ENCODE results near the gene FGF18. TPM values are rescaled to one million over a fixed set of nuclear protein-coding genes. Genes with fewer than 3 reads are reported as not detected.
"Not testable (repeated sequence)": the region's sequence is repeated elsewhere in the genome, so short reads cannot be mapped to it uniquely, and the experiment has no call there.

FGF18 gene
- total RNA-seq, 2 experiments from 2014 or later = 0.31 to 0.33 TPM

DNA sequence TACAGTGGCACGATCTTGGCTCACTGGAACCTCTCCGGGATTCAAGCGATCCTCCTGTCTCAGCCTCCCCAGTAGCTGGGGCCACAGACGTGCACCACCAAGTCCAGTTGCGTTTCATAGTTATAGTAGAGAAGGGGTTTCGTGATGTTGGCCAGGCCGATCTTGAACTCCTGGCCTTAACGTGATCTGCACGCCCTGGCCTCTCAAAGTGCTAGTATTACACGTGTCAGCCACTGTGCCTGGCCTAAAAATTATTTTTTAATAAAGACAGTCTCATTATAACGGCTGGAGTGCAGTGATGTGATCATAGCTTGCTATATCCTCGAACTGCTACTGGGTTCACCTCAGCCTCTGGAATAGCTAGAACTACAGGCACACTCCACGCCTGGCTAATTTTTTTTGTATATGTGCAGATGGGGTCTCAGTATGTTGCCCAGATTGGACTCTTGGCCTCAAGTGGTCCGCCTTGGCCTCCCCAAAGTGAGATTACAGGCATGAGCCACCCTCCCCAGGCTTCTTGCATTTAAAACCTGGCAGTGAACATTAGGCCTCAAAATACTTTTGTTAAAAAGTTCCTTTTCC is 27.4 kb upstream of the FGF18 start:
- ChIA-PET POLR2A (no interaction called here), CTCF (no interaction called here)
- Histone ChIP-seq H3K36me3 (ENCODE audit: insufficient read depth, low read length) (peaks cover 71% of the 10 kb centered on the region), H3K27ac (ENCODE audit: low read depth in 1 of 2, low read length in 2 of 2) (no peak overlapping the region), H3K27me3 (ENCODE audit: control insufficient read depth in 1 of 2, insufficient read depth in 2 of 2, low read length in 2 of 2) (no peaks in the 10 kb centered on the region), H3K4me1 (ENCODE audit: insufficient read depth, low read length) (peaks cover 49% of the 10 kb centered on the region), H3K4me3 (ENCODE audit: low read length) (no peak overlapping the region), H3K9me3 (ENCODE audit: control insufficient read depth in 1 of 2, insufficient read depth in 1 of 2, low read length in 2 of 2) (peaks cover 0 to 6% of the 10 kb centered on the region in 2 experiments)
- no peaks in the 10 kb centered on the region for H3K9me3 Mint-ChIP-seq
- peaks cover 78% of the 10 kb centered on the region for H3K4me1 Mint-ChIP-seq (ENCODE audit: low read depth)
- no peak for DNase-seq
- peak overlapping the region; percentile 8 for H3K27ac Mint-ChIP-seq
- intact Hi-C loops (cut with DNase I, micrococcal nuclease) = no loop called here
- ATAC-seq (ENCODE audit: poor library complexity) = no peak
- no peaks in the 10 kb centered on the region for H3K27me3 Mint-ChIP-seq
- H3K4me3 Mint-ChIP-seq = no peak overlapping the region
- TF ChIP-seq, protein P1, sequence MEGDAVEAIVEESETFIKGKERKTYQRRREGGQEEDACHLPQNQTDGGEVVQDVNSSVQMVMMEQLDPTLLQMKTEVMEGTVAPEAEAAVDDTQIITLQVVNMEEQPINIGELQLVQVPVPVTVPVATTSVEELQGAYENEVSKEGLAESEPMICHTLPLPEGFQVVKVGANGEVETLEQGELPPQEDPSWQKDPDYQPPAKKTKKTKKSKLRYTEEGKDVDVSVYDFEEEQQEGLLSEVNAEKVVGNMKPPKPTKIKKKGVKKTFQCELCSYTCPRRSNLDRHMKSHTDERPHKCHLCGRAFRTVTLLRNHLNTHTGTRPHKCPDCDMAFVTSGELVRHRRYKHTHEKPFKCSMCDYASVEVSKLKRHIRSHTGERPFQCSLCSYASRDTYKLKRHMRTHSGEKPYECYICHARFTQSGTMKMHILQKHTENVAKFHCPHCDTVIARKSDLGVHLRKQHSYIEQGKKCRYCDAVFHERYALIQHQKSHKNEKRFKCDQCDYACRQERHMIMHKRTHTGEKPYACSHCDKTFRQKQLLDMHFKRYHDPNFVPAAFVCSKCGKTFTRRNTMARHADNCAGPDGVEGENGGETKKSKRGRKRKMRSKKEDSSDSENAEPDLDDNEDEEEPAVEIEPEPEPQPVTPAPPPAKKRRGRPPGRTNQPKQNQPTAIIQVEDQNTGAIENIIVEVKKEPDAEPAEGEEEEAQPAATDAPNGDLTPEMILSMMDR (IDR thresholded peaks at IDR 0.05) = no peak
- peaks cover 98% of the 10 kb centered on the region for H3K36me3 Mint-ChIP-seq (ENCODE audit: low read depth)

DNA sequence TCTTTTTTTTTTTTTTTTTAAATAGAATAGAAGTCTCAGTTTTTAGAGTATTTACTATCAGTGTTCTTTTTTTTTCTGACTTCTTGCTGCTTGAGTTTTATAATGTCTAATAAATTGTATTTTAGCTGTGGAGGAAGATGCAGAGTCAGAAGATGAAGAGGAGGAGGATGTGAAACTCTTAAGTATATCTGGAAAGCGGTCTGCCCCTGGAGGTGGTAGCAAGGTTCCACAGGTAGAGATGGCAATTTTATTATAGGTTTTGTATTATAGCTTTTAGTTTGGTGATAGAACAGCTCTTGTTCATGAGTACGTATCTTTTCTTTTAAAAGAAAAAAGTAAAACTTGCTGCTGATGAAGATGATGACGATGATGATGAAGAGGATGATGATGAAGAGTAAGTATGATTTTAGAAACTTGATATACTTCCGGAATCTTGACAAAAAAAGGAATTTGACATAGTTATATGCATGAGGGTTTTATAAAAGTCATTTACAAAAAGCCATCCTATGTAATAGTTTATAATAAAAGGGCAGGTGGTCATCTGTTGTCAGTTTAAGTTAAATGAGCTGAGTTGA is 26.8 kb upstream of the FGF18 start:
- no peak overlapping the region for H3K27ac ChIP-seq (ENCODE audit: low read depth in 1 of 2, low read length in 2 of 2)
- H3K9me3 ChIP-seq (ENCODE audit: control insufficient read depth in 1 of 2, insufficient read depth in 1 of 2, low read length in 2 of 2) = peaks cover 0 to 6% of the 10 kb centered on the region in 2 experiments
- H3K27me3 ChIP-seq (ENCODE audit: control insufficient read depth in 1 of 2, insufficient read depth in 2 of 2, low read length in 2 of 2) = no peaks in the 10 kb centered on the region
- Mint-ChIP-seq H3K36me3 (ENCODE audit: low read depth) (peaks cover 98% of the 10 kb centered on the region), H3K27ac (peak overlapping the region; percentile 8), H3K4me3 (peak overlapping the region; percentile 61), H3K27me3 (no peaks in the 10 kb centered on the region), H3K9me3 (no peaks in the 10 kb centered on the region), H3K4me1 (ENCODE audit: low read depth) (peaks cover 77% of the 10 kb centered on the region)
- TF ChIP-seq, protein P1 (IDR thresholded peaks at IDR 0.05) = no peak
- no peak for ATAC-seq (ENCODE audit: poor library complexity)
- intact Hi-C loops (cut with DNase I, micrococcal nuclease) = no loop called here
- peaks cover 48% of the 10 kb centered on the region for H3K4me1 ChIP-seq (ENCODE audit: insufficient read depth, low read length)
- peaks cover 77% of the 10 kb centered on the region for H3K36me3 ChIP-seq (ENCODE audit: insufficient read depth, low read length)
- no peak for DNase-seq
- ChIA-PET CTCF (no interaction called here), POLR2A (interaction anchor here (0.6 kb wide), 1 partner anchor 43 kb away, joined by 3 read pairs; no protein-coding TSS in a partner anchor)
- H3K4me3 ChIP-seq (ENCODE audit: low read length) = no peak overlapping the region

DNA sequence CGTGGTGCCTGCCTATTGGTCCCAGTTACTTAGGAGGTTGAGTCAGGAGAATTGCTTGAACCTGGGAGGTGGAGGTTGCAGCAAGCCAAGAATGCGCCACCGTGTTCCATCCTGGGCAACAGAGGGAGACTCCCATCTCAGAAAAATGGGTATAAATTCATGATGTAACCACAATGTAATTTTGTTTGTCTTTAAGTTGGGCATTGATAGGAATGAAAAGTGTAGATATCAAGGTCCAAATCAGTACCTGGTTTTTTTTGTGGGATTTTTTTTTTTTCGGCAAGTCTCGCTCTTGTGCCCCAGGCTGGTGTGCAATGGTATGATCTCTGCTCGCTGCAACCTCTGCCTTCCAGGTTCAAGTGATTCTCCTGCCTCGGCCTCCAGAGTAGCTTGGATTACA is 24.4 kb upstream of the FGF18 start:
- ChIA-PET CTCF (no interaction called here), POLR2A (interaction anchor here (1.9 kb wide), 1 partner anchor 8 kb away, joined by 5 read pairs; no protein-coding TSS in a partner anchor)
- H3K4me1 ChIP-seq (ENCODE audit: insufficient read depth, low read length) = peaks cover 38% of the 10 kb centered on the region
- TF ChIP-seq, protein P1 (IDR thresholded peaks at IDR 0.05) = no peak
- intact Hi-C loops (cut with DNase I, micrococcal nuclease) = no loop called here
- Mint-ChIP-seq H3K36me3 (ENCODE audit: low read depth) (peaks cover 98% of the 10 kb centered on the region), H3K4me3 (no peak overlapping the region), H3K4me1 (ENCODE audit: low read depth) (peaks cover 71% of the 10 kb centered on the region), H3K27me3 (no peaks in the 10 kb centered on the region), H3K9me3 (no peaks in the 10 kb centered on the region), H3K27ac (peak overlapping the region; percentile 1)
- H3K4me3 ChIP-seq (ENCODE audit: low read length) = no peak overlapping the region
- DNase-seq (no peak), ATAC-seq (ENCODE audit: poor library complexity) (no peak)
- no peaks in the 10 kb centered on the region for H3K27me3 ChIP-seq (ENCODE audit: control insufficient read depth in 1 of 2, insufficient read depth in 2 of 2, low read length in 2 of 2)
- no peaks in the 10 kb centered on the region for H3K9me3 ChIP-seq (ENCODE audit: control insufficient read depth in 1 of 2, insufficient read depth in 1 of 2, low read length in 2 of 2)
- peaks cover 96% of the 10 kb centered on the region for H3K36me3 ChIP-seq (ENCODE audit: insufficient read depth, low read length)
- H3K27ac ChIP-seq (ENCODE audit: low read depth in 1 of 2, low read length in 2 of 2) = no peak overlapping the region

DNA sequence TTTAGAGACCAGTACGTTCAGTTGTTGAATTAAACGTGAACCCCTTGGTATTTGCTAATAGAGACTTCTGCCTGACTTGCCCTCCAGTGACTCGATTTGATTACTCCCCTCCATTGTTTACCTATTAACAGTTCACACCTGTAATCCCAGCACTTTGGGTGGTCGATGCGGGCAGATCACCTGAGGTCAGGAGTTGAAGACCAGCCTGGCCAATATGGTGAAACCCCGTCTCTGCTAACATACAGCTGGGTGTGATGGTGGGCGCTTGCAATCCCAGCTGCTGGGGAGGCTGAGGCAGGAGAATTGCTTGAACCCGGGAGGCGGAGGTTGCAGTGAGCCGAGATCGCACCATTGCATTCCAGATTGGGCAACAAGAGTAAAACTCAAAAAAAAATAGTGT is 22.9 kb upstream of the FGF18 start:
- H3K27ac Mint-ChIP-seq; H3K27me3 Mint-ChIP-seq; H3K27me3 ChIP-seq (ENCODE audit: control insufficient read depth in 1 of 2, insufficient read depth in 2 of 2, low read length in 2 of 2); H3K9me3 ChIP-seq (ENCODE audit: control insufficient read depth in 1 of 2, insufficient read depth in 1 of 2, low read length in 2 of 2); ATAC-seq (ENCODE audit: poor library complexity); H3K9me3 Mint-ChIP-seq; intact Hi-C loops (cut with DNase I, micrococcal nuclease); CTCF ChIA-PET; DNase-seq; H3K4me3 ChIP-seq (ENCODE audit: low read length); H3K4me3 Mint-ChIP-seq; H3K27ac ChIP-seq (ENCODE audit: low read depth in 1 of 2, low read length in 2 of 2): not testable (repeated sequence)
- Histone ChIP-seq H3K4me1 (ENCODE audit: insufficient read depth, low read length) (peaks cover 29% of the 10 kb centered on the region), H3K36me3 (ENCODE audit: insufficient read depth, low read length) (peaks cover 96% of the 10 kb centered on the region)
- peaks cover 61% of the 10 kb centered on the region for H3K4me1 Mint-ChIP-seq (ENCODE audit: low read depth)
- POLR2A ChIA-PET = interaction anchor here (1.9 kb wide), 1 partner anchor 10 kb away, joined by 5 read pairs; no protein-coding TSS in a partner anchor
- H3K36me3 Mint-ChIP-seq (ENCODE audit: low read depth) = peaks cover 99% of the 10 kb centered on the region
